HCT116 (cell line): ENCODE measurements around the gene MBLAC1.

Experiments used
- EGR1 ChIP-seq: IDR thresholded peaks from 2 replicates; pipeline ENCODE4 v1.6.1; 2012; ENCODE audit warnings: low read depth
- EZH2 ChIP-seq: fragments of 200-600 bp; sonication (generic); IDR thresholded peaks from 2 replicates; pipeline ENCODE4 v1.6.1; 2017; ENCODE audit warnings: antibody characterized with exemption, mixed run types
- EZH2phosphoT487 ChIP-seq: fragments of 200-600 bp; IDR thresholded peaks from 2 replicates; pipeline ENCODE4 v1.6.1; 2018; ENCODE audit warnings: antibody characterized with exemption, borderline replicate concordance
- POLR2A ChIP-seq: IDR thresholded peaks from 2 replicates; pipeline ENCODE4 v1.7.0; 2011; ENCODE audit warnings: borderline replicate concordance; ENCODE audit not compliant: insufficient read depth, insufficient read length; ENCODE audit errors: extremely low read depth
- POLR2AphosphoS5 ChIP-seq: IDR thresholded peaks from 2 replicates; pipeline ENCODE4 v1.6.1; 2011; ENCODE audit warnings: mild to moderate bottlenecking, low read depth, low read length, moderate library complexity
- SIN3A ChIP-seq: IDR thresholded peaks from 2 replicates; pipeline ENCODE4 v1.6.1; 2012; ENCODE audit warnings: low read depth
- SP1 ChIP-seq: IDR thresholded peaks from 2 replicates; pipeline ENCODE4 v1.6.1; 2012; ENCODE audit warnings: low read depth
- SRF ChIP-seq: IDR thresholded peaks from 2 replicates; pipeline ENCODE4 v1.6.1; 2012; ENCODE audit warnings: low read depth
- ZNF274 ChIP-seq: fragments of 200-500 bp; sonication (Bioruptor generic); IDR thresholded peaks from 2 replicates; pipeline ENCODE4 v1.6.1; 2014; ENCODE audit warnings: mild to moderate bottlenecking, low read depth, low read length, inconsistent platforms
- TF ChIP-seq, protein P1 (sequence below), 3 experiments: fragments of 200-600 bp in 1 of 3; sonication (generic) in 1 of 3; IDR thresholded peaks in 2 of 3; conservative IDR thresholded peaks in 1 of 3; 2 replicates each; pipeline ENCODE4 v1.5.1; 2012 to 2017; ENCODE audit warnings: low read depth in 2 of 3, low read length in 2 of 3, antibody characterized with exemption in 1 of 3, borderline replicate concordance in 1 of 3, control low read depth in 1 of 3, mild to moderate bottlenecking in 1 of 3, mixed read lengths in 1 of 3, mixed run types in 1 of 3, moderate library complexity in 1 of 3; ENCODE audit not compliant: insufficient read depth in 1 of 3
- TF ChIP-seq, protein P2 (sequence below): IDR thresholded peaks from 2 replicates; pipeline ENCODE4 v1.6.1; 2012
- TF ChIP-seq, protein P3 (sequence below): IDR thresholded peaks from 2 replicates; pipeline ENCODE4 v1.6.1; 2012

DNA sequence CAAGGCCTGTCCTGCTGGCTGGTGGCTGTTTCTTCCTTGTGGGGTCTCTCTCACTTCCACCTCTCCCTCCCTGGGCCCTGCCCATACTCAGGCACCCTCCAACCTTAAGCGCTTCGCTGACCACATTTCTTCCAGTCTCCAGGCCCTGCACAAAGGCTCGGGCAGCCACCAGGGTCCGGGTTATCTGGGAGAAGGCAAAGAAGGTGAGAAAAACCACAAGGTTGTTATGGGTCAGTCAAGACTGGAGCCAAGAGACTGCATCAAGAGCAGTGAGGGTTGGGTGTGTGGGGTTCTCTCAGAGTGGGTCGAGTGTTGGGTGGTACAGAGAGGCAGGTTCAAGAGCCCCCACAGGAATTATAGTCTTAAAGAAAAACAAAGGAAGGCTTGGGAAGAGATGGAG is 47.8 kb downstream of the MBLAC1 start:
- TF ChIP-seq, protein P1, sequence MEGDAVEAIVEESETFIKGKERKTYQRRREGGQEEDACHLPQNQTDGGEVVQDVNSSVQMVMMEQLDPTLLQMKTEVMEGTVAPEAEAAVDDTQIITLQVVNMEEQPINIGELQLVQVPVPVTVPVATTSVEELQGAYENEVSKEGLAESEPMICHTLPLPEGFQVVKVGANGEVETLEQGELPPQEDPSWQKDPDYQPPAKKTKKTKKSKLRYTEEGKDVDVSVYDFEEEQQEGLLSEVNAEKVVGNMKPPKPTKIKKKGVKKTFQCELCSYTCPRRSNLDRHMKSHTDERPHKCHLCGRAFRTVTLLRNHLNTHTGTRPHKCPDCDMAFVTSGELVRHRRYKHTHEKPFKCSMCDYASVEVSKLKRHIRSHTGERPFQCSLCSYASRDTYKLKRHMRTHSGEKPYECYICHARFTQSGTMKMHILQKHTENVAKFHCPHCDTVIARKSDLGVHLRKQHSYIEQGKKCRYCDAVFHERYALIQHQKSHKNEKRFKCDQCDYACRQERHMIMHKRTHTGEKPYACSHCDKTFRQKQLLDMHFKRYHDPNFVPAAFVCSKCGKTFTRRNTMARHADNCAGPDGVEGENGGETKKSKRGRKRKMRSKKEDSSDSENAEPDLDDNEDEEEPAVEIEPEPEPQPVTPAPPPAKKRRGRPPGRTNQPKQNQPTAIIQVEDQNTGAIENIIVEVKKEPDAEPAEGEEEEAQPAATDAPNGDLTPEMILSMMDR (IDR thresholded peaks at IDR 0.05 in 2 of 3, conservative IDR thresholded peaks at IDR 0.05 in 1 of 3; ENCODE audit: borderline replicate concordance in 1 of 3, insufficient read depth in 1 of 3, low read depth in 2 of 3, low read length in 2 of 3), result no peak
- TF ChIP-seq EZH2phosphoT487 (no peak), EZH2 (no peak), SRF (no peak), POLR2AphosphoS5 (no peak), POLR2A (no peak), EGR1 (no peak), SP1 (no peak), SIN3A (no peak), ZNF274 (no peak)
- TF ChIP-seq, protein P2, sequence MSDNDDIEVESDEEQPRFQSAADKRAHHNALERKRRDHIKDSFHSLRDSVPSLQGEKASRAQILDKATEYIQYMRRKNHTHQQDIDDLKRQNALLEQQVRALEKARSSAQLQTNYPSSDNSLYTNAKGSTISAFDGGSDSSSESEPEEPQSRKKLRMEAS, result no peak
- TF ChIP-seq, protein P3, sequence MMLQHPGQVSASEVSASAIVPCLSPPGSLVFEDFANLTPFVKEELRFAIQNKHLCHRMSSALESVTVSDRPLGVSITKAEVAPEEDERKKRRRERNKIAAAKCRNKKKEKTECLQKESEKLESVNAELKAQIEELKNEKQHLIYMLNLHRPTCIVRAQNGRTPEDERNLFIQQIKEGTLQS, result no peak
